OCI-LY7 (cell line): ENCODE data around the gene C1orf167. TPM values are rescaled to one million over a fixed set of nuclear protein-coding genes. Genes with fewer than 3 reads are reported as not detected.

ENCODE experiments used
- BruUV-seq: library from RNA; stranded (reverse); fragments of 400-500 nt; replicated peaks from 2 replicates; lab custom pipeline; 2021; lab: Mats Ljungman, UMichigan
- CTCF ChIA-PET: fragments of 300-600 bp; sonication (Branson Sonifier 250); formaldehyde crosslinking; loops from one replicate; lab custom pipeline; 2022; ENCODE audit warnings: antibody characterized with exemption; ENCODE audit not compliant: unreplicated experiment; lab: Charles Lee
- POLR2A ChIA-PET: fragments of 300-600 bp; sonication (Branson Sonifier 250); formaldehyde crosslinking; loops from one replicate; lab custom pipeline; 2022; ENCODE audit warnings: antibody characterized with exemption; lab: Charles Lee
- DNase-seq: peaks from one replicate; pipeline ENCODE4 v3.0.0-alpha.2; 2015; ENCODE audit warnings: low spot score
- H2AFZ ChIP-seq: fragments of 200-600 bp; sonication (generic), shearing (Covaris generic); 2 replicates; pipeline ENCODE4 v1.6.1; 2014; ENCODE audit warnings: mild to moderate bottlenecking, antibody characterized with exemption, low read length, moderate library complexity
- H3K27ac ChIP-seq: fragments of 200-600 bp; sonication (generic); 2 replicates; pipeline ENCODE4 v1.5.1; 2014; ENCODE audit warnings: mixed run types, low read depth, mild to moderate bottlenecking, moderate library complexity, low read length, inconsistent platforms; ENCODE audit not compliant: poor library complexity, severe bottlenecking
- H3K36me3 ChIP-seq: fragments of 200-600 bp; sonication (generic); 2 replicates; pipeline ENCODE4 v1.6.1; 2014; ENCODE audit warnings: mild to moderate bottlenecking, antibody characterized with exemption, low read length, moderate library complexity, mixed read lengths; ENCODE audit not compliant: insufficient read depth
- H3K4me1 ChIP-seq: fragments of 200-600 bp; sonication (generic); 2 replicates; pipeline ENCODE4 v1.5.1; 2014; ENCODE audit warnings: mild to moderate bottlenecking, low read length; ENCODE audit not compliant: insufficient read depth, poor library complexity, severe bottlenecking
- H3K4me2 ChIP-seq: fragments of 200-600 bp; sonication (generic); 2 replicates; pipeline ENCODE4 v1.6.1; 2014; ENCODE audit warnings: mild to moderate bottlenecking, low read length
- H3K4me3 ChIP-seq: fragments of 200-600 bp; sonication (generic); 2 replicates; pipeline ENCODE4 v1.5.1; 2014; ENCODE audit warnings: mild to moderate bottlenecking, low read depth, low read length; ENCODE audit not compliant: poor library complexity, severe bottlenecking
- H3K79me2 ChIP-seq: fragments of 200-600 bp; sonication (generic); 2 replicates; pipeline ENCODE4 v1.6.1; 2016; ENCODE audit warnings: low read depth, mild to moderate bottlenecking, low read length, moderate library complexity, mixed read lengths; ENCODE audit not compliant: insufficient read depth
- H3K9me2 ChIP-seq: fragments of 200-600 bp; sonication (generic); 2 replicates; pipeline ENCODE4 v1.6.1; 2016; ENCODE audit warnings: mild to moderate bottlenecking, low read length, mixed read lengths; ENCODE audit not compliant: insufficient read depth
- H3K9me3 ChIP-seq: fragments of 200-600 bp; sonication (generic); 2 replicates; pipeline ENCODE4 v1.6.1; 2014; ENCODE audit warnings: mild to moderate bottlenecking, mixed run types, low read length, mixed read lengths
- H4K20me1 ChIP-seq: fragments of 200-600 bp; sonication (generic); 2 replicates; pipeline ENCODE4 v1.6.1; 2014; ENCODE audit warnings: mild to moderate bottlenecking, antibody characterized with exemption, low read length, moderate library complexity, mixed read lengths; ENCODE audit not compliant: insufficient read depth
- EZH2phosphoT487 ChIP-seq: fragments of 200-600 bp; sonication (generic); IDR thresholded peaks from 2 replicates; pipeline ENCODE4 v1.6.1; 2018; ENCODE audit warnings: low read depth, borderline replicate concordance, mild to moderate bottlenecking, mixed run types, antibody characterized with exemption, low read length, moderate library complexity, mixed read lengths
- intact Hi-C: fragments of 100-400 bp; cut with micrococcal nuclease; formaldehyde crosslinking; loops from one replicate; pipeline ENCODE4 v1.10.0; 2022; ENCODE audit not compliant: unreplicated experiment
- total RNA-seq, 2 experiments: library from RNA; depleted of rRNA in 1 of 2; stranded (reverse); fragments of >200 nt in 1 of 2; shearing (Covaris generic) in 1 of 2; gene quantifications; 2 replicates each; pipeline ENCODE4 v1.2.3, GENCODE V29; 2014 to 2022
- TF ChIP-seq, protein P1 (sequence below): fragments of 200-600 bp; sonication (generic); conservative IDR thresholded peaks from 2 replicates; pipeline ENCODE4 v1.5.1; 2014; ENCODE audit warnings: mild to moderate bottlenecking, antibody characterized with exemption, low read length, moderate library complexity, mixed read lengths

C1orf167 gene
- total RNA-seq, 2 experiments from 2014 or later, result 1.7 to 4.2 TPM

- intact Hi-C loops, result no loop called here
- Histone ChIP-seq H3K9me3 (no peaks in the 10 kb centered on the region), H3K36me3 (no peaks in the 10 kb centered on the region), H2AFZ (no peak overlapping the region), H4K20me1 (no peaks in the 10 kb centered on the region), H3K4me2 (no peak overlapping the region), H3K4me3 (no peak overlapping the region), H3K4me1 (peaks cover 4% of the 10 kb centered on the region), H3K27ac (no peak overlapping the region), H3K79me2 (no peaks in the 10 kb centered on the region), H3K9me2 (no peaks in the 10 kb centered on the region)
- CTCF ChIA-PET, result no interaction called here
- no peak for DNase-seq
- TF ChIP-seq EZH2phosphoT487, result no peak
- TF ChIP-seq, protein P1, sequence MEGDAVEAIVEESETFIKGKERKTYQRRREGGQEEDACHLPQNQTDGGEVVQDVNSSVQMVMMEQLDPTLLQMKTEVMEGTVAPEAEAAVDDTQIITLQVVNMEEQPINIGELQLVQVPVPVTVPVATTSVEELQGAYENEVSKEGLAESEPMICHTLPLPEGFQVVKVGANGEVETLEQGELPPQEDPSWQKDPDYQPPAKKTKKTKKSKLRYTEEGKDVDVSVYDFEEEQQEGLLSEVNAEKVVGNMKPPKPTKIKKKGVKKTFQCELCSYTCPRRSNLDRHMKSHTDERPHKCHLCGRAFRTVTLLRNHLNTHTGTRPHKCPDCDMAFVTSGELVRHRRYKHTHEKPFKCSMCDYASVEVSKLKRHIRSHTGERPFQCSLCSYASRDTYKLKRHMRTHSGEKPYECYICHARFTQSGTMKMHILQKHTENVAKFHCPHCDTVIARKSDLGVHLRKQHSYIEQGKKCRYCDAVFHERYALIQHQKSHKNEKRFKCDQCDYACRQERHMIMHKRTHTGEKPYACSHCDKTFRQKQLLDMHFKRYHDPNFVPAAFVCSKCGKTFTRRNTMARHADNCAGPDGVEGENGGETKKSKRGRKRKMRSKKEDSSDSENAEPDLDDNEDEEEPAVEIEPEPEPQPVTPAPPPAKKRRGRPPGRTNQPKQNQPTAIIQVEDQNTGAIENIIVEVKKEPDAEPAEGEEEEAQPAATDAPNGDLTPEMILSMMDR, result no peak
- BruUV-seq, result no TSS peak
- POLR2A ChIA-PET, result no interaction called here
These were observed 2.5 kb downstream of the C1orf167 start for GRCh38 chr1:11764519-11764918.

- intact Hi-C loops, result no loop called here
These were observed 3.9 kb downstream of the C1orf167 start for GRCh38 chr1:11765661-11766428.

GRCh38 chr1:11766429-11766776, 4.4 kb downstream of the C1orf167 start:
- no peaks in the 10 kb centered on the region for H3K9me3 ChIP-seq
- H3K4me3 ChIP-seq, result no peak overlapping the region
- ChIA-PET CTCF (no interaction called here), POLR2A (no interaction called here)
- H3K36me3 ChIP-seq, result no peaks in the 10 kb centered on the region
- H3K4me2 ChIP-seq, result no peak overlapping the region
- H3K9me2 ChIP-seq, result no peaks in the 10 kb centered on the region
- peaks cover 4% of the 10 kb centered on the region for H3K4me1 ChIP-seq
- BruUV-seq, result no TSS peak
- H4K20me1 ChIP-seq, result no peaks in the 10 kb centered on the region
- no peak overlapping the region for H3K27ac ChIP-seq
- H2AFZ ChIP-seq, result no peak overlapping the region
- no peak for DNase-seq
- no peaks in the 10 kb centered on the region for H3K79me2 ChIP-seq
- intact Hi-C loops, result no loop called here
- TF ChIP-seq, protein P1, result no peak
- no peak for TF ChIP-seq EZH2phosphoT487

More at GRCh38 chr1:11765661-11766428, 3.9 kb downstream of the C1orf167 start:
- Histone ChIP-seq H2AFZ (no peak overlapping the region), H3K79me2 (no peaks in the 10 kb centered on the region), H3K36me3 (no peaks in the 10 kb centered on the region), H3K4me1 (peaks cover 4% of the 10 kb centered on the region), H4K20me1 (no peaks in the 10 kb centered on the region), H3K9me2 (no peaks in the 10 kb centered on the region), H3K9me3 (no peaks in the 10 kb centered on the region), H3K4me2 (no peak overlapping the region), H3K27ac (no peak overlapping the region), H3K4me3 (no peak overlapping the region)
- CTCF ChIA-PET, result no interaction called here
- TF ChIP-seq EZH2phosphoT487, result no peak
- TF ChIP-seq, protein P1, result no peak
- POLR2A ChIA-PET, result interaction anchor here (0.6 kb wide), 1 partner anchor 335 kb away, joined by 4 read pairs; no protein-coding TSS in a partner anchor
- DNase-seq, result no peak
- no TSS peak for BruUV-seq
